ENCODE measurements around the gene PRPS1. TPM values are rescaled to one million over a fixed set of nuclear protein-coding genes. Genes with fewer than 3 reads are reported as not detected.

Gene PRPS1
- total RNA-seq, 1 donor from 2014 or later, result 68.6 TPM

- Mint-ChIP-seq H3K4me1 (peaks cover 9% of the 10 kb centered on the region), H3K36me3 (ENCODE audit: low read depth) (no peaks in the 10 kb centered on the region), H3K4me3 (no peak overlapping the region), H3K9me3 (no peaks in the 10 kb centered on the region), H3K27ac (ENCODE audit: unreplicated experiment) (no peak overlapping the region), H3K27me3 (ENCODE audit: low read depth) (no peaks in the 10 kb centered on the region)
- TF ChIP-seq CTCF (conservative IDR thresholded peaks at IDR 0.05), result no peak
- no peak for DNase-seq (ENCODE audit: low read depth, low spot score)
Observed at GRCh38 chrX:107691024-107691448, 62.7 kb downstream of the PRPS1 start.

DNA sequence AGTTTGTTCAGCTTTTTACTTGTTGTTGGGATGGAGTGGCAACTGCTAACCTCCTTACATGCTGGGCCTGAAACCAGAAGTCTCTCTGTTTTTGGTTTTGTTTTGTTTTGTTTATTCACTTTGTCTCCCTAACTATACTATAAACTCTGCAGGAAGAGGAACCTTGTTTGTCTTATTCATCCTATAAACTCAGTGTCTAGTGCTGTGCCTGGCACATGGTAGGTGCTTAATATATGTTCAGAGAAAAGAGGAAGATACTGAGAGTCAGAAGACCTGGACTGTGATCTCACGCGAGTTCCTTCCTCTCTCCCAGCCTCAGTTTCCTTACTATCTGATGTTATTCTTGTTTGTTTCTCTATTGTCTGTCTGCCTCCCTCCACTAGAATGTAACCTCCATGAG lies 71.3 kb downstream of the PRPS1 start:
- Mint-ChIP-seq H3K4me1 (no peaks in the 10 kb centered on the region), H3K9me3 (no peaks in the 10 kb centered on the region), H3K4me3 (no peak overlapping the region), H3K36me3 (ENCODE audit: low read depth) (no peaks in the 10 kb centered on the region), H3K27me3 (ENCODE audit: low read depth) (no peaks in the 10 kb centered on the region), H3K27ac (ENCODE audit: unreplicated experiment) (no peak overlapping the region)
- no peak for DNase-seq (ENCODE audit: low read depth, low spot score)
- TF ChIP-seq CTCF (conservative IDR thresholded peaks at IDR 0.05), result no peak

DNA sequence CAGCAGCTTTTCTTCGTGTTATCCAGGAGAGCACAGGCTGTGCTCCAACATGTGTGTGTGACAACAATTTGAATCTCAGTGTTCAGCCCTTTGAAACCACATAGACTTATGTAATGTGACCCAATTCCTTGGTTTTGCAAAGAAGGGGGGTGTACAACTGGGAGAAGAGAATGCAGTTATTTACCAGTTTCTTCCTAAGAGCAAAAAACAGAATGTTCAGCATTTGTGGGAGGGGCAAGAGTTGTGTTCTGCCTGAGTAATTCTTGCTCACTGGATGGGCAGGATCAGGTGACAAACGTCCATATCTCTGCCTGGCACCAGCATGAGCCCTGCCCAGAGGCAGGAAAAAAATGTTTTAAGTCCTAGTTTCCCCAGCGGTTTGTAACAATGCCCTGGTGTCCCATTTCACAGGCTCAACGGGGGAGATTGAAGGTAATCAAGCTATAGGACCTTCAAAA lies 72.0 kb downstream of the PRPS1 start:
- H3K27ac Mint-ChIP-seq (ENCODE audit: unreplicated experiment), result no peak overlapping the region
- H3K4me1 Mint-ChIP-seq, result no peaks in the 10 kb centered on the region
- no peak for DNase-seq (ENCODE audit: low read depth, low spot score)
- H3K4me3 Mint-ChIP-seq, result no peak overlapping the region
- H3K9me3 Mint-ChIP-seq, result no peaks in the 10 kb centered on the region
- no peak for TF ChIP-seq CTCF (conservative IDR thresholded peaks at IDR 0.05)
- no peaks in the 10 kb centered on the region for H3K27me3 Mint-ChIP-seq (ENCODE audit: low read depth)
- no peaks in the 10 kb centered on the region for H3K36me3 Mint-ChIP-seq (ENCODE audit: low read depth)

Other genes starting within 250 kb of the PRPS1 start
- gene FRMPD3, start 178.9 kb upstream of the PRPS1 start, total RNA-seq, result 1.8 and 2.3 TPM in 2 replicates
- 22.3 and 23.2 TPM in 2 replicates for gene TSC22D3, start 147.3 kb downstream of the PRPS1 start, total RNA-seq
- gene NCBP2L, start 149.2 kb downstream of the PRPS1 start, total RNA-seq, result not detected in 2 replicates
- gene MID2, start 197.4 kb downstream of the PRPS1 start, total RNA-seq, result 5.1 and 5.5 TPM in 2 replicates

Data from neural crest cell (in vitro differentiated cells).